ENCODE measurements around the gene SWSAP1.

Gene SWSAP1

GRCh38 chr19:11414544-11414943 lies 40.1 kb downstream of the SWSAP1 start:
- DNase-seq (ENCODE audit: low spot score): no peak

- DNase-seq (ENCODE audit: low spot score): no peak
These were observed 42.0 kb downstream of the SWSAP1 start for GRCh38 chr19:11416346-11417052.

GRCh38 chr19:11418094-11418548 lies 43.7 kb downstream of the SWSAP1 start:
- DNase-seq (ENCODE audit: low spot score): no peak

- DNase-seq (ENCODE audit: low spot score): peak; percentile 75
These were observed 44.4 kb downstream of the SWSAP1 start, which contains the start of gene RGL3 for GRCh38 chr19:11418549-11419506. RGL3 (minus strand) TSS chr19:11419314; CDS start chr19:11419278, 36 bp downstream.

- peak; percentile 37 for DNase-seq (ENCODE audit: low spot score)
These were observed 46.2 kb downstream of the SWSAP1 start for GRCh38 chr19:11420429-11421370.

GRCh38 chr19:11421371-11422098 lies 47.1 kb downstream of the SWSAP1 start:
- DNase-seq (ENCODE audit: low spot score): peak; percentile 85

- DNase-seq (ENCODE audit: low spot score): peak; percentile 89
These were observed 47.9 kb downstream of the SWSAP1 start for GRCh38 chr19:11422163-11423065.

- DNase-seq (ENCODE audit: low spot score): no peak
These were observed 48.8 kb downstream of the SWSAP1 start for GRCh38 chr19:11423164-11423790.

GRCh38 chr19:11423791-11424181 lies 49.3 kb downstream of the SWSAP1 start:
- no peak for DNase-seq (ENCODE audit: low spot score)
